ENCODE data around the gene RBSN. TPM values are rescaled to one million over a fixed set of nuclear protein-coding genes. Genes with fewer than 3 reads are reported as not detected.

The RBSN gene
- total RNA-seq, 3 donors from 2014 or later: 28.6 to 30.5 (median 29.6) TPM

DNA sequence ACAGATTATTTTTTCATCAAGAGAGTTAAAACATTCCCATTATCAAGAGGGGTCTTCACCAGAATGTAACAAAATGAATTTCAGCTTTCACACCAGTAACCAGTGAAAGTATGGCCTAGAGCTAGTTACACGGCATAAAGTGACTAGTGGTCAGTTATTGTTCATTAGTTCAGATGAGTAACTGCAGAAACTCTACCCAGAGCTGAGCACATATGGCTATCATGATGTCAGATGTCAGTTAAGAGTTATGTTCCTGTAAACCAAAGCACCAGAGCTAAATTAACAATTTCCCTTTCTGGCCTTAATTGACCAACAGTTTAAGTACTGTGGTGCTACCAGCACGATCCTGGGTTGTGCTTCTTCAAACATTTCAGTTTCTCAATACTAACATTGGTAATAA, 27.2 kb downstream of the RBSN start:
- Histone ChIP-seq H3K4me3 (no peak overlapping the region), H3K36me3 (peaks cover 4% of the 10 kb centered on the region), H3K9me3 (no peaks in the 10 kb centered on the region), H3K27me3 (no peaks in the 10 kb centered on the region), H3K27ac (no peak overlapping the region), H3K4me1 (no peaks in the 10 kb centered on the region)
- TF ChIP-seq CTCF (IDR thresholded peaks at IDR 0.05) (no peak), POLR2AphosphoS5 (IDR thresholded peaks at IDR 0.05) (no peak), POLR2A (IDR thresholded peaks at IDR 0.05) (no peak)
- intact Hi-C loops (cut with DNase I; ENCODE audit: low total_unique reads): no loop called here
- no peak for DNase-seq (ENCODE audit: low spot score in 2 of 2)

DNA sequence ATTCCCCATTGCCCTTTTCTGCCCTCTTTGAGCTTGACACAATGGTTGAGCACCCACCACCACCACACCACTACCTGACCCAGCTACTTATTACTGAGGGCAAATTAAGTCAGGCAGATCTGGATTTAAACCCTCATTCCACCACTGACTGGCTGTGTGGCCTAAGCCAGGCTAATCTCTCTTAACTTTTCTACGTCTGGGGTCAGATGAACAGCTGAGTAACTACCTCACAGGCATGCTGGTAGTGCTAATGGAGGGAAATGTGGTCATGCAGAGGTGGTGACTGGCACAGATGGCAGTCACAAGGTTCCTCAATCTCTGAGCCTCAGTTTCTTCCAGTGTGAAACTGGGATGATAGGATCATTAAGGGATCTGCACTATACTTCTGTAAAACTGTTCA, 29.5 kb downstream of the RBSN start:
- no peaks in the 10 kb centered on the region for H3K4me1 ChIP-seq
- TF ChIP-seq POLR2AphosphoS5 (IDR thresholded peaks at IDR 0.05) (no peak), POLR2A (IDR thresholded peaks at IDR 0.05) (no peak), CTCF (IDR thresholded peaks at IDR 0.05) (no peak)
- no peak overlapping the region for H3K4me3 ChIP-seq
- H3K9me3 ChIP-seq: no peaks in the 10 kb centered on the region
- H3K36me3 ChIP-seq: no peaks in the 10 kb centered on the region
- intact Hi-C loops (cut with DNase I; ENCODE audit: low total_unique reads): no loop called here
- DNase-seq (ENCODE audit: low spot score in 2 of 2): no peak
- no peaks in the 10 kb centered on the region for H3K27me3 ChIP-seq
- no peak overlapping the region for H3K27ac ChIP-seq

GRCh38 chr3:15066467-15066866, 32.5 kb downstream of the RBSN start:
- H3K4me1 ChIP-seq: peaks cover 0 to 9% of the 10 kb centered on the region in 2 donors
- H3K36me3 ChIP-seq: no peaks in the 10 kb centered on the region
- DNase-seq (ENCODE audit: low spot score in 2 of 2): no peak
- intact Hi-C loops (cut with DNase I; ENCODE audit: low total_unique reads): no loop called here
- no peaks in the 10 kb centered on the region for H3K9me3 ChIP-seq
- H3K27me3 ChIP-seq: no peaks in the 10 kb centered on the region
- no peak overlapping the region for H3K27ac ChIP-seq
- no peak overlapping the region for H3K4me3 ChIP-seq
- TF ChIP-seq POLR2AphosphoS5 (IDR thresholded peaks at IDR 0.05) (no peak), CTCF (IDR thresholded peaks at IDR 0.05) (no peak), POLR2A (IDR thresholded peaks at IDR 0.05) (no peak)

- H3K4me3 ChIP-seq: peak overlapping the region; percentile 89 to 92 (median 92)
- H3K4me1 ChIP-seq: peaks cover 0 to 9% of the 10 kb centered on the region in 2 donors
- H3K36me3 ChIP-seq: no peaks in the 10 kb centered on the region
- no peaks in the 10 kb centered on the region for H3K9me3 ChIP-seq
- no peak for TF ChIP-seq POLR2AphosphoS5 (IDR thresholded peaks at IDR 0.05)
- TF ChIP-seq POLR2A (IDR thresholded peaks at IDR 0.05): no peak
- no peak for TF ChIP-seq CTCF (IDR thresholded peaks at IDR 0.05)
- H3K27me3 ChIP-seq: no peaks in the 10 kb centered on the region
- intact Hi-C loops (cut with DNase I; ENCODE audit: low total_unique reads): no loop called here
- peak overlapping the region; percentile 83 to 86 for H3K27ac ChIP-seq
- DNase-seq (ENCODE audit: low spot score in 2 of 2): no peak
These were observed 33.4 kb downstream of the RBSN start for GRCh38 chr3:15065550-15066007.

DNA sequence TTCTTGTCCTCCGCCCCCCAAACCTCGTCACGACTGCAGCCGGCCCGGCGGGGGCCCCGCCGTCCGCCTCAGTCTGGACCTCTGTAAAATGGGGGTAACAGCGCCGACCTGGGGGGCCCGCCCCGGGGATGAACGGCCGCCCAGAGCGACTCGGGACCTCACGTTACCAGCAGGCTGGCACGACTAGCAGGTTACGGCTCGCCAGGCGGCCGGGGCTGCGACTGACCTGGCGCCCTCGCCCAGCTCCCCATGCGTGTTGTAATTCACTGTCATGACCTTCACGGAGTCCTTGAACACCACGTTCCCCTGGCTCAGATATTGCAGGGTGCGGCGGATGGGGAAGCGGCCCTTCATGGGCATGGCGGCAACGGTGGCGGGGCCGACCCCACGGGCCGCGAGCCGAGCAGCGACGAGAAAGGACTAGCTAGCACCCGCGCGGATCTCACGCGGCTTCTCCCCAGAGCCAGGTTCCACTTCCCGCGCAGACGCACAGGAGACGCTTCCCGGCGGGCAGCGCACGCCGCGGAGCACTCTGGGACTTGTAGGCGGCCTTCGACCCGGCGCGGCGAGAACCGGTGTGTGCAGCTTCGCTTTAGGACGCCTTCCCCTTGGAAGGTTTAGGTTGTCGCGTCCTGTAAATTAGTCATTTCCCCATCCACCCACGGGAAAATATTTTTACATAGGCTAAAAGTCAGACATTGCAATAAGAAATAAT, 34.0 kb downstream of the RBSN start, which contains the start of gene MRPS25:
Gene MRPS25, minus strand, starts transcription at position 481 of the 715 bp plus-strand sequence. Its CDS starts 121 bp downstream, at position 360.
- Histone ChIP-seq H3K27ac (peak within 1 kb of the TSS; percentile 83 to 86), H3K27me3 (no peaks in the 10 kb centered on the region), H3K4me3 (peak within 1 kb of the TSS; percentile 89 to 92 (median 92)), H3K4me1 (peaks cover 0 to 9% of the 10 kb centered on the region in 2 donors), H3K36me3 (no peaks in the 10 kb centered on the region), H3K9me3 (no peaks in the 10 kb centered on the region)
- TF ChIP-seq POLR2AphosphoS5 (IDR thresholded peaks at IDR 0.05) (peak; percentile 79 to 81 (median 80)), POLR2A (IDR thresholded peaks at IDR 0.05) (peak; percentile 57), CTCF (IDR thresholded peaks at IDR 0.05) (no peak)
- intact Hi-C loops (cut with DNase I; ENCODE audit: low total_unique reads): no loop called here
- DNase-seq (ENCODE audit: low spot score in 2 of 2): peak; percentile 78 to 85

Data from breast epithelium (tissue), 4 donors.